NB4 (cell line): ENCODE data around the gene SHISA5.
A peak's percentile ranks its signal among the peaks of the same experiment; 100 is the strongest.

Source experiments
- CTCF ChIP-seq: IDR thresholded peaks from one replicate; pipeline ENCODE4 v1.5.1; 2012; ENCODE audit warnings: low read depth, low read length
- MAX ChIP-seq: IDR thresholded peaks from 2 replicates; pipeline ENCODE4 v1.6.1; 2011; ENCODE audit warnings: low read depth, low read length
- POLR2A ChIP-seq: IDR thresholded peaks from 2 replicates; pipeline ENCODE4 v1.6.1; 2011; ENCODE audit warnings: mild to moderate bottlenecking; ENCODE audit not compliant: insufficient read length; ENCODE audit errors: extremely low read depth

- TF ChIP-seq CTCF (peak; percentile 99), POLR2A (no peak), MAX (peak; percentile 59)
Observed at GRCh38 chr3:48435774-48436476, 68.0 kb downstream of the SHISA5 start.
